Measurements from ENCODE around the gene TEX52. TPM values are rescaled to one million over a fixed set of nuclear protein-coding genes. Genes with fewer than 3 reads are reported as not detected.
"Not testable (repeated sequence)": the region's sequence is repeated elsewhere in the genome, so short reads cannot be mapped to it uniquely, and the experiment has no call there.

Gene TEX52
- total RNA-seq, 1 donor from 2014 or later, result not detected

GRCh38 chr12:2864198-2864597 is 7.4 kb upstream of the TEX52 start:
- DNase-seq (ENCODE audit: low spot score), result no peak
- Mint-ChIP-seq H3K27ac (ENCODE audit: unreplicated experiment) (no peak overlapping the region), H3K36me3 (ENCODE audit: low read depth, unreplicated experiment) (peaks cover 22% of the 10 kb centered on the region), H3K4me3 (ENCODE audit: unreplicated experiment) (no peak overlapping the region), H3K27me3 (ENCODE audit: unreplicated experiment) (no peaks in the 10 kb centered on the region), H3K4me1 (ENCODE audit: unreplicated experiment) (no peaks in the 10 kb centered on the region), H3K9me3 (ENCODE audit: unreplicated experiment) (no peaks in the 10 kb centered on the region)
- TF ChIP-seq, protein P1, sequence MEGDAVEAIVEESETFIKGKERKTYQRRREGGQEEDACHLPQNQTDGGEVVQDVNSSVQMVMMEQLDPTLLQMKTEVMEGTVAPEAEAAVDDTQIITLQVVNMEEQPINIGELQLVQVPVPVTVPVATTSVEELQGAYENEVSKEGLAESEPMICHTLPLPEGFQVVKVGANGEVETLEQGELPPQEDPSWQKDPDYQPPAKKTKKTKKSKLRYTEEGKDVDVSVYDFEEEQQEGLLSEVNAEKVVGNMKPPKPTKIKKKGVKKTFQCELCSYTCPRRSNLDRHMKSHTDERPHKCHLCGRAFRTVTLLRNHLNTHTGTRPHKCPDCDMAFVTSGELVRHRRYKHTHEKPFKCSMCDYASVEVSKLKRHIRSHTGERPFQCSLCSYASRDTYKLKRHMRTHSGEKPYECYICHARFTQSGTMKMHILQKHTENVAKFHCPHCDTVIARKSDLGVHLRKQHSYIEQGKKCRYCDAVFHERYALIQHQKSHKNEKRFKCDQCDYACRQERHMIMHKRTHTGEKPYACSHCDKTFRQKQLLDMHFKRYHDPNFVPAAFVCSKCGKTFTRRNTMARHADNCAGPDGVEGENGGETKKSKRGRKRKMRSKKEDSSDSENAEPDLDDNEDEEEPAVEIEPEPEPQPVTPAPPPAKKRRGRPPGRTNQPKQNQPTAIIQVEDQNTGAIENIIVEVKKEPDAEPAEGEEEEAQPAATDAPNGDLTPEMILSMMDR (IDR thresholded peaks at IDR 0.05; ENCODE audit: unreplicated experiment), result no peak

DNA sequence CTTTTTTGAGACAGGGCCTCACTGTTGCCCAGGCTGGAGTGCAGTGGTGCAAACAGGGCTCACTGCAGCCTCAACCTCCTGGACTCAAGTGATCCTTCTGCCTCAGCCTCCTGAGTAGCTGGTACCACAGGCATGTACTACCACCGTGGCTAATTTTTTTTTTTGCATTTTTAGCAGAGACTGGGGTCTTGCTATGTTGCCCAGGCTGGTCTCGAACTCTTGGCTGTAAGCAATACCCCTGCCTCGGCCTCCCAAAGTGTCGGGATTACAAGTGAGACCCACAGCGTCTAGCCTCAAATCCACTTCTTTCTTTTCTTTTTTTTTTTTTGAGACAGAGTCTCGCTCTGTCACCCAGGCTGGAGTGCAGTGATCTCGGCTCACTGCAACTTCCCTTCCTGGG is 6.6 kb upstream of the TEX52 start:
- peaks cover 20% of the 10 kb centered on the region for H3K36me3 Mint-ChIP-seq (ENCODE audit: low read depth, unreplicated experiment)
- H3K27me3 Mint-ChIP-seq (ENCODE audit: unreplicated experiment); H3K9me3 Mint-ChIP-seq (ENCODE audit: unreplicated experiment); H3K27ac Mint-ChIP-seq (ENCODE audit: unreplicated experiment); DNase-seq (ENCODE audit: low spot score); H3K4me3 Mint-ChIP-seq (ENCODE audit: unreplicated experiment); H3K4me1 Mint-ChIP-seq (ENCODE audit: unreplicated experiment): not testable (repeated sequence)

GRCh38 chr12:2862876-2863275 is 6.0 kb upstream of the TEX52 start:
- no peak for DNase-seq (ENCODE audit: low spot score)
- Mint-ChIP-seq H3K4me1 (ENCODE audit: unreplicated experiment) (no peaks in the 10 kb centered on the region), H3K27ac (ENCODE audit: unreplicated experiment) (no peak overlapping the region), H3K9me3 (ENCODE audit: unreplicated experiment) (no peaks in the 10 kb centered on the region), H3K4me3 (ENCODE audit: unreplicated experiment) (no peak overlapping the region), H3K27me3 (ENCODE audit: unreplicated experiment) (no peaks in the 10 kb centered on the region), H3K36me3 (ENCODE audit: low read depth, unreplicated experiment) (peaks cover 17% of the 10 kb centered on the region)
- TF ChIP-seq, protein P1 (IDR thresholded peaks at IDR 0.05; ENCODE audit: unreplicated experiment), result no peak

GRCh38 chr12:2860170-2860569 is 3.3 kb upstream of the TEX52 start:
- Mint-ChIP-seq H3K9me3 (ENCODE audit: unreplicated experiment) (no peaks in the 10 kb centered on the region), H3K4me1 (ENCODE audit: unreplicated experiment) (no peaks in the 10 kb centered on the region), H3K27me3 (ENCODE audit: unreplicated experiment) (peaks cover 6% of the 10 kb centered on the region), H3K27ac (ENCODE audit: unreplicated experiment) (no peak overlapping the region), H3K36me3 (ENCODE audit: low read depth, unreplicated experiment) (peaks cover 17% of the 10 kb centered on the region), H3K4me3 (ENCODE audit: unreplicated experiment) (no peak overlapping the region)
- TF ChIP-seq, protein P1 (IDR thresholded peaks at IDR 0.05; ENCODE audit: unreplicated experiment), result no peak
- no peak for DNase-seq (ENCODE audit: low spot score)

- Mint-ChIP-seq H3K4me1 (ENCODE audit: unreplicated experiment) (no peaks in the 10 kb centered on the region), H3K4me3 (ENCODE audit: unreplicated experiment) (no peak overlapping the region), H3K36me3 (ENCODE audit: low read depth, unreplicated experiment) (peaks cover 10% of the 10 kb centered on the region), H3K9me3 (ENCODE audit: unreplicated experiment) (no peaks in the 10 kb centered on the region), H3K27me3 (ENCODE audit: unreplicated experiment) (peaks cover 6% of the 10 kb centered on the region), H3K27ac (ENCODE audit: unreplicated experiment) (no peak overlapping the region)
- TF ChIP-seq, protein P1 (IDR thresholded peaks at IDR 0.05; ENCODE audit: unreplicated experiment), result no peak
- DNase-seq (ENCODE audit: low spot score), result no peak
Observed at GRCh38 chr12:2858944-2859421, 2.1 kb upstream of the TEX52 start.

All from endothelial cell (in vitro differentiated cells).